Panc1 (cell line): ENCODE data around the gene SYPL2. TPM values are rescaled to one million over a fixed set of nuclear protein-coding genes. Genes with fewer than 3 reads are reported as not detected.
A peak's percentile ranks its signal among the peaks of the same experiment; 100 is the strongest.

Experiments used
- ATAC-seq: fragments of 200-7000 bp; cut with Tn5 transposase; 2 replicates; pipeline ENCODE4 v1.9.1; 2020; ENCODE audit warnings: mild to moderate bottlenecking, moderate library complexity
- BruUV-seq: library from RNA; stranded (reverse); fragments of 400-500 nt; replicated peaks from 2 replicates; lab custom pipeline; 2021; lab: Mats Ljungman, UMichigan
- CTCF ChIA-PET: fragments of 300-600 bp; sonication (Branson Sonifier 250); formaldehyde crosslinking; loops from one replicate; lab custom pipeline; 2022; ENCODE audit warnings: antibody characterized with exemption; lab: Charles Lee
- POLR2A ChIA-PET: fragments of 300-600 bp; sonication (Branson Sonifier 250); formaldehyde crosslinking; loops from one replicate; lab custom pipeline; 2022; ENCODE audit warnings: antibody characterized with exemption; lab: Charles Lee
- DNase-seq: peaks from one replicate; pipeline ENCODE4 v3.0.0-alpha.2; 2010; ENCODE audit warnings: low read depth, low spot score
- H3K27ac ChIP-seq: 2 replicates; pipeline ENCODE4 v1.5.1; 2011; ENCODE audit warnings: mild to moderate bottlenecking, low read length, inconsistent platforms
- H3K27me3 ChIP-seq: fragments of 200-500 bp; sonication (Bioruptor generic); 2 replicates; pipeline ENCODE4 v1.6.0; 2014; ENCODE audit warnings: low read length, inconsistent platforms; ENCODE audit not compliant: control insufficient read depth, insufficient read depth
- H3K36me3 ChIP-seq: fragments of 200-500 bp; sonication (Bioruptor generic); 2 replicates; pipeline ENCODE4 v1.5.1; 2014; ENCODE audit warnings: inconsistent platforms, mild to moderate bottlenecking, low read length, moderate library complexity; ENCODE audit not compliant: control insufficient read depth, insufficient read depth
- H3K4me1 ChIP-seq: 2 replicates; pipeline ENCODE4 v1.5.1; 2011; ENCODE audit warnings: inconsistent platforms, mild to moderate bottlenecking, low read length, moderate library complexity; ENCODE audit not compliant: control insufficient read depth, insufficient read depth
- H3K4me3 ChIP-seq, 2 experiments: 2 replicates each; pipeline ENCODE4 v1.5.1; 2011 to 2012; ENCODE audit warnings: low read depth in 2 of 2, low read length in 2 of 2, mild to moderate bottlenecking in 2 of 2, inconsistent platforms in 1 of 2, moderate library complexity in 1 of 2
- H3K9me3 ChIP-seq: fragments of 200-500 bp; sonication (Bioruptor generic); 2 replicates; pipeline ENCODE4 v1.5.1; 2014; ENCODE audit warnings: low read depth, mild to moderate bottlenecking, inconsistent platforms, low read length, moderate library complexity; ENCODE audit not compliant: control insufficient read depth, insufficient read depth
- CTCF ChIP-seq: fragments of 450-650 bp; IDR thresholded peaks from 2 replicates; pipeline ENCODE4 v1.5.1; 2017; ENCODE audit warnings: mild to moderate bottlenecking
- POLR2AphosphoS5 ChIP-seq: IDR thresholded peaks from 2 replicates; pipeline ENCODE4 v1.6.1; 2012; ENCODE audit warnings: mild to moderate bottlenecking, low read depth, low read length, moderate library complexity
- REST ChIP-seq, 2 experiments: IDR thresholded peaks; 2 replicates each; pipeline ENCODE4 v1.6.1; 2011 to 2012; ENCODE audit warnings: low read depth in 2 of 2, control low read depth in 1 of 2, low read length in 1 of 2, mild to moderate bottlenecking in 1 of 2, moderate library complexity in 1 of 2; ENCODE audit not compliant: insufficient read depth in 1 of 2
- SIN3A ChIP-seq: IDR thresholded peaks from 2 replicates; pipeline ENCODE4 v1.6.1; 2012; ENCODE audit warnings: low read depth, mild to moderate bottlenecking, low read length, moderate library complexity, borderline replicate concordance; ENCODE audit not compliant: insufficient read depth
- TCF7L2 ChIP-seq: IDR thresholded peaks from 2 replicates; pipeline ENCODE4 v1.6.1; 2011; ENCODE audit warnings: mild to moderate bottlenecking, low read depth, low read length, inconsistent platforms
- in situ Hi-C: cut with HindIII; loops from 2 replicates; pipeline ENCODE4 v1.10.0; 2016; ENCODE audit warnings: low sequenced_read_pairs, low pct_unique_long_range_greater_than_20kb
- intact Hi-C: fragments of 100-400 bp; cut with micrococcal nuclease; formaldehyde crosslinking; loops from one replicate; pipeline ENCODE4 v1.10.0; 2022; ENCODE audit not compliant: unreplicated experiment
- total RNA-seq: library from RNA; stranded (reverse); gene quantifications from one replicate; pipeline ENCODE4 v1.2.1, GENCODE V29; 2021; ENCODE audit not compliant: unreplicated experiment

The SYPL2 gene
- total RNA-seq, 1 experiment from 2014 or later, result 0.74 TPM

- CTCF ChIA-PET, result no interaction called here
- no TSS peak for BruUV-seq
- Histone ChIP-seq H3K4me1 (no peaks in the 10 kb centered on the region), H3K27ac (no peak overlapping the region), H3K36me3 (no peaks in the 10 kb centered on the region), H3K4me3 (no peak overlapping the region), H3K27me3 (no peaks in the 10 kb centered on the region), H3K9me3 (no peaks in the 10 kb centered on the region)
- intact Hi-C loops, result no loop called here
- in situ Hi-C loops, result no loop called here
- DNase-seq (no peak), ATAC-seq (no peak)
- TF ChIP-seq POLR2AphosphoS5, result no peak
- POLR2A ChIA-PET, result no interaction called here
Observed at GRCh38 chr1:109508001-109508872, 41.9 kb downstream of the SYPL2 start.

GRCh38 chr1:109508873-109509175, 42.5 kb downstream of the SYPL2 start:
- no peak for ATAC-seq
- no peak for DNase-seq
- BruUV-seq, result no TSS peak
- in situ Hi-C loops (no loop called here), intact Hi-C loops (no loop called here)
- CTCF ChIA-PET, result no interaction called here
- no peaks in the 10 kb centered on the region for H3K27me3 ChIP-seq
- no peaks in the 10 kb centered on the region for H3K36me3 ChIP-seq
- POLR2A ChIA-PET, result no interaction called here
- H3K9me3 ChIP-seq, result no peaks in the 10 kb centered on the region
- no peak overlapping the region for H3K27ac ChIP-seq
- no peaks in the 10 kb centered on the region for H3K4me1 ChIP-seq
- TF ChIP-seq POLR2AphosphoS5, result no peak
- no peak for TF ChIP-seq TCF7L2
- no peak for TF ChIP-seq REST (IDR thresholded peaks at IDR 0.05; ENCODE audit: insufficient read depth in 1 of 2, low read depth in 2 of 2, low read length in 1 of 2)
- no peak for TF ChIP-seq CTCF
- TF ChIP-seq SIN3A, result no peak
- peak overlapping the region in 1 of 2 experiments; percentile 49; a peak in 2 of 4 replicates for H3K4me3 ChIP-seq
